NT2/D1 (cell line): ENCODE measurements around the gene MGAT5B.
"Not testable (repeated sequence)": the region's sequence is repeated elsewhere in the genome, so short reads cannot be mapped to it uniquely, and the experiment has no call there.

Experiments
- DNase-seq: peaks from one replicate; pipeline ENCODE4 v3.0.0-alpha.2; 2011; ENCODE audit warnings: low read depth, low spot score
- H3K27me3 ChIP-seq: 2 replicates; pipeline ENCODE4 v1.6.0; 2011; ENCODE audit warnings: mild to moderate bottlenecking; ENCODE audit not compliant: insufficient read length, insufficient read depth
- H3K36me3 ChIP-seq: 2 replicates; pipeline ENCODE4 v1.6.1; 2011; ENCODE audit warnings: mild to moderate bottlenecking, low read length, mixed read lengths; ENCODE audit not compliant: insufficient read depth, insufficient read length
- H3K4me1 ChIP-seq: 2 replicates; pipeline ENCODE4 v1.5.1; 2011; ENCODE audit not compliant: insufficient read depth, insufficient read length
- H3K4me3 ChIP-seq: 2 replicates; pipeline ENCODE4 v1.5.1; 2011; ENCODE audit warnings: low read depth; ENCODE audit not compliant: insufficient read length
- H3K9ac ChIP-seq: 2 replicates; pipeline ENCODE4 v1.6.0; 2011; ENCODE audit warnings: low read depth; ENCODE audit not compliant: insufficient read length
- H3K9me3 ChIP-seq: 2 replicates; pipeline ENCODE4 v1.5.1; 2011; ENCODE audit warnings: mild to moderate bottlenecking, low read length; ENCODE audit not compliant: insufficient read depth
- SUZ12 ChIP-seq: IDR thresholded peaks from 2 replicates; pipeline ENCODE4 v1.6.1; 2011; ENCODE audit not compliant: insufficient read length, insufficient read depth; ENCODE audit errors: extremely low read depth
- YY1 ChIP-seq: IDR thresholded peaks from 2 replicates; pipeline ENCODE4 v1.6.1; 2011; ENCODE audit not compliant: insufficient read length, insufficient read depth
- ZNF274 ChIP-seq: IDR thresholded peaks from 2 replicates; pipeline ENCODE4 v1.6.1; 2011; ENCODE audit warnings: mild to moderate bottlenecking, low read depth, low read length

The MGAT5B gene

DNA sequence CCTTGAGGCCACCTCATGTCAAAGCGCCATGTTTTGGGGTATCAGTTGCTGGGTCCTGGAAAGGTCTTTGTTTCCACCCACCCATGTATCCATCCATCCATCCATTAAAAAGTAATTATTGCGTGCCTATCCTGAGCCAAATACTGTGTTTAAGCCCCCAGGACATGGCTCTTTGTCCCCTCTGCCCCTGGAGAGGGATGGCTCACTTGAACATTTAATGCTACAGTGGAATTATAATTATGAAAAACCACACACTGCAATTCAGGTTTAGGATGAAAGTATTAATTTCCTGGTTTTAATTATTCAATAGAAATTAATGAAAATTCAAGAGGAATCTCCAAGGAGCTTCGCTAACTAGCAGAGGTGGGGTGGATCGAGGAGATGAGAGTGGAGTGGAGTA, 97.8 kb downstream of the MGAT5B start:
- TF ChIP-seq ZNF274: no peak
- TF ChIP-seq YY1: no peak
- no peak for TF ChIP-seq SUZ12
- Histone ChIP-seq H3K36me3 (no peaks in the 10 kb centered on the region), H3K9ac (no peak overlapping the region), H3K4me1 (peaks cover 19% of the 10 kb centered on the region), H3K4me3 (no peak overlapping the region), H3K27me3 (peaks cover 3% of the 10 kb centered on the region), H3K9me3 (no peaks in the 10 kb centered on the region)
- DNase-seq: no peak

DNA sequence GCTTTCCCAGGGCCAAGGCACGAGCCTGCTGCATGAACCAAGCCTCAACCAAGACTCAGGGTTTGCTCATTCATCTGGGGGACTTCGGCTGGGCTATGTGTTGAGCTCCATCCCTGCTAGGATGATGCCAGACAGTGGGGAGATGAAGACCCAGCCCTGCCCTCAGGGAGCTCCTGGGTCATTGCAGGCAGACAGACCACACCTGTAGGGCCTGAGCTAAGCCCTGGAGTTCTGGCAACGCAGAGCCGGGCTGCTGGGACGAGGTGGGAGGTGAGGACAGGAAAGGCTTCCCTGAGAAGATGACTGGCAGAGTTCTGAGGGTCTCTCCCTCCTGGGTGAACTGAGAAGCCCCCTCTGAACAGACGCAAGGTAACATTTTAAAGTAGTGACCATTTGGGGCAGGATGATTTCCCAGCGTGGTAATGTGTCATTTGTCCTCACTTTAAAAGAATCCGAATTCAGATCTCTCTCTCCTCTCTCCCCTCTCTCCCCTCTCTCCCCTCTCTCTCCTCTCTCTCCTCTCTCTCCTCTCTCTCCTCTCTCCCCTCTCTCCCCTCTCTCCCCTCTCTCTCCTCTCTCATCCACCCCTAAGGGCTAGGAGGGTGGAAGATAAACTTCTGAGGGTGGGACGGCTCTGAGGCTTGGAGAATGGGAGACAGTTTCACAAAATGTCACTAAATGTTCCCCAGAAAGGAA, 98.4 kb downstream of the MGAT5B start:
- H3K4me1 ChIP-seq: peaks cover 19% of the 10 kb centered on the region
- no peaks in the 10 kb centered on the region for H3K9me3 ChIP-seq
- TF ChIP-seq YY1: no peak
- TF ChIP-seq ZNF274: no peak
- no peak for TF ChIP-seq SUZ12
- H3K27me3 ChIP-seq: peaks cover 3% of the 10 kb centered on the region
- no peaks in the 10 kb centered on the region for H3K36me3 ChIP-seq
- H3K4me3 ChIP-seq: no peak overlapping the region
- H3K9ac ChIP-seq: peak overlapping the region; percentile 36
- no peak for DNase-seq

DNA sequence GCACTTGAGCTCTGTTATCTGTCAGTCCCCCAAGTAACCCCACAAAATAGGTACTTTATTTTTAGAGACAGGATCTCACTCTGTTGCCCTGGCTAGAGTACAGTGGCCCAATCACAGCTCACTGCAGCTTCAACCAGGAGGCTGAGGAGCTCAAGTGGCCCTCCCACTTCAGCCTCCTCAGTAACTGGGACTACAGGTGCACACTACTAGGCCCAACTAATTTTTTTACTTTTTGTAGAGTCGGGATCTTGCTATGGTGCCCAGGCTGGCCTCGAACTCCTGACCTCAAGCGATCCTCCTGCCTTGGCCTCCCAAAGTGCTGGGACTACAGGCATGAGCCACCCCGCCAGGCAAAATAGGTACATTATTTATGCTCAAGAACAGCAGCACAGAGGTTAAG, 99.6 kb downstream of the MGAT5B start:
- no peaks in the 10 kb centered on the region for H3K9me3 ChIP-seq
- peaks cover 3% of the 10 kb centered on the region for H3K27me3 ChIP-seq
- H3K36me3 ChIP-seq: no peaks in the 10 kb centered on the region
- peak overlapping the region; percentile 49 for H3K4me3 ChIP-seq
- DNase-seq: no peak
- peaks cover 23% of the 10 kb centered on the region for H3K4me1 ChIP-seq
- H3K9ac ChIP-seq: peak overlapping the region; percentile 62
- TF ChIP-seq YY1: no peak
- no peak for TF ChIP-seq ZNF274
- TF ChIP-seq SUZ12: no peak

DNA sequence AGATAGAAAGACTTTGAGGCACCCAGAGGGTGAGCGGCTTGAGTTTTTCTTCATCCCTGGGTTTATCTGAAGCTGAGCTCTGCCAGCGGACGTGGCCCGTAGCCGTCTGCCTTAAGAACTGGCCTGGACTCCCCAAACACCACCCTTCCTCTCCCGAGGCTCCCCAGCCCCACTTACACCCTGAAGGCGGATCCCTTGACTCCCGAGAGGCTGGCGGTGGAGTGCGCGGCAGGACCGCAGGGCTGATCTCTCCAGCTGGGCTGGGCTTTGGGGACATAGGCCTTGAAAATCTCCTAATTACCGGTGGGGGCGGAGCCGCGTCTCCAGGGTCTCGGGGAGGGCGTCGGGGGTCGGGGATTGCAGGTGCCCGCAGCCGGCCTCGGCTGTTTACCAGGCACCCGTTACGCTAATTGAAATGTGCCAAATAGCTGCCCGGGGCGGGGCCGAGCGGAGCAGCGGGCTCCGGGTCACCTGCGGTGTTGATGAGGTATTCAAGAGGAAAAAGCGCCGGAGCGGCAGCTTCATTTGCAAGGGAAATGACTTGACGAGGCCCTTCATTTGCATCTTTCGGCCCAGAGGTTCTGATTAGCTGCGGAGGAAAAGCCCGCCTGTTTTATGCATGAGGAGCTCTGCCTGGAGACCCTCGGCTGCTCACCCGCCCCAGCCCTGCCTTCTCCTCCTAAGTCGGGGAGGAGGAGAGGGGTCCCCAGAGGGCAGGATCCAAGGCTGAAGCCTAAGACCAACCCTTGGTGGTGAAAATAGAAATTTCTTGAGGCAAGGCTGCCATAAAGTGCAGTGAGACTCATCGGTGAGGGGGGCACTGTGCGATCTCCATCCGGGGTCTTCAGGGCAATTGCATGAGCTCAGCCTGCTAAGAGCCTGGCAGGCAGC, 100.7 kb downstream of the MGAT5B start:
- peak overlapping the region; percentile 90 for H3K9ac ChIP-seq
- H3K9me3 ChIP-seq: no peaks in the 10 kb centered on the region
- peaks cover 3% of the 10 kb centered on the region for H3K27me3 ChIP-seq
- DNase-seq: peak; percentile 95
- H3K4me1 ChIP-seq: peaks cover 23% of the 10 kb centered on the region
- no peak for TF ChIP-seq ZNF274
- TF ChIP-seq YY1: no peak
- peak overlapping the region; percentile 49 for H3K4me3 ChIP-seq
- H3K36me3 ChIP-seq: no peaks in the 10 kb centered on the region

DNA sequence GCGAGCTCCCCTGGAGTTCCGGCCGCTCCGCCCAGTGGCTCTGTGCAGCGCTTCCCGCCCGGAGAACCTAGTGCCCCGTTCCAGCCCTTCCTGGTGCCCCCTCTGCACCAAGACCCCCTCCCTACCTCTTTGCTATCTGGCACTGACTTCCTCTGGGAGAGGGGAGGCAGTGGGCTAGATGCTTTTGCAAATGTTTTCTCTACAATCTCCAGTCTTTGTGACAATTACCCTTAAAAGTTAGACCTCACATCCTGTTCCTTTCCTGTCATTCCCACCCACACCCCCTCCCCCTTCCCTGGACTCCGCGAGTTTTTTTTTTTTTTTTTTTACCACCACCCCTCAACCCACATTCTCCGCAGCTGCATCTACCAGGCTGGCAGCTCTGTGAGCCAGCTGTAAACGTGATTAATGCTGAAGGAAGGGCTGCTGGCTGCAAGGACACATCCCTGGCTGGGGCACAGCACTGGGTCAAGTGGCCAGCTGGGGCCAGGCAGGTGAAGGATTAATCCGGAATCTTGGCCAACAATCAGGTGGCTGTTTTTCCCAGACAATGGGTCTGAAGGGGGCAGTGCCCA, 101.5 kb downstream of the MGAT5B start:
- peaks cover 3% of the 10 kb centered on the region; the same call in 1 of the 2 replicates for H3K9me3 ChIP-seq
- H3K4me3 ChIP-seq: peak overlapping the region; percentile 49
- TF ChIP-seq YY1 (no peak), SUZ12 (no peak)
- peak overlapping the region; percentile 82 for H3K9ac ChIP-seq
- H3K36me3 ChIP-seq: no peaks in the 10 kb centered on the region
- H3K4me1 ChIP-seq: peaks cover 23% of the 10 kb centered on the region
- peaks cover 3% of the 10 kb centered on the region for H3K27me3 ChIP-seq
- DNase-seq: no peak

DNA sequence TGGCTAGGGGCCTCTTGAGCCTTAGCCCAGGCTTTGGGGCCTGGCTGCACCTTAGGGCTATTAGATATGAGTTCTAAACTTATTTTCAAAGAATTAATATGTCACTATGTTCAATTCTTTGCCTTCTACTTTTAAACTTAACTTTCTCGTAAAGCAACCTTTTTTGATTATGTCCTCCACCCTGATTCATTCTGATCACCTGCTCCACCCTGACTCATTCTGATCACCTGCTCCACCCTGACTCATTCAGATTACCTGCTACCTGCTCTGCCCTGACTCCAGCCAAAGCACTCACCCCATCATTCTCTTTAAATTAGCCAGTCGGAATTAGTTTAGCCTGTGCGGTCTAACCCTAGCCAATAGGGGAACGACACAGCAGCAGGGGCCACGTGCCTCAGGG, 102.0 kb downstream of the MGAT5B start:
- H3K4me3 ChIP-seq, H3K27me3 ChIP-seq, DNase-seq, H3K36me3 ChIP-seq, H3K9me3 ChIP-seq: not testable (repeated sequence)
- H3K9ac ChIP-seq: peak overlapping the region; percentile 75
- peaks cover 23% of the 10 kb centered on the region for H3K4me1 ChIP-seq

DNA sequence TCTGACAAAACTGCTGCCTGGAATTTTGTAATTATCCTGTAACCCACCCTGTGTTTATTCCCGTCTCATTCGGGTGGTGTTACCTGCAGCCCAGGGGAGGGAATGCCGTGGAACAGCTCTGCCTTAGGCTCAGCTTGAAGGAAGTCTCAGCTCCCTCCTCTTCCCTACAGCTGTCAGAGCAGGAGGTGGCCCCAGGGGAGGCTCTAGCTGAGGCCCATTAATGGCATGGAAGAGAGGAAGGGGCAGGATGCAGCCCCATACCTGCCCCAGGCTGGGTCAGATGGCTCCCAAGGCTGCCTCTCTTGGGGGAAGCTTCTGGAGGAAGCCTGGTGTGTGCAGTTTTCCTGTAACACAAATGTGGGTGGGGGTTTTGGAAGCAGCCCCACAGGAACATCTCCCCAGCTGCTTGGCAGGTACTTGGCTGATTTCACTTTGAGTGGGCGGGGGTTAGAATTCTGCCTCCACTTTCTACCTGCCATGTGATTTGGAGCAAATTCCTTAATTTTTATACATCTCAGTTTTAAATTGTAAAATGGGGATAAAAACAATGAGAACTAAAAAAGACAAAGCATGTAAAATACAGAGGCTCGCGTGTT, 103.9 kb downstream of the MGAT5B start:
- peaks cover 3% of the 10 kb centered on the region for H3K27me3 ChIP-seq
- H3K4me3 ChIP-seq: no peak overlapping the region
- peaks cover 22% of the 10 kb centered on the region for H3K9me3 ChIP-seq
- peaks cover 18% of the 10 kb centered on the region for H3K4me1 ChIP-seq
- DNase-seq: no peak
- TF ChIP-seq SUZ12 (no peak), ZNF274 (no peak), YY1 (no peak)
- H3K9ac ChIP-seq: no peak overlapping the region
- no peaks in the 10 kb centered on the region for H3K36me3 ChIP-seq
